Measurements from ENCODE around the gene HIKESHI.

DNA sequence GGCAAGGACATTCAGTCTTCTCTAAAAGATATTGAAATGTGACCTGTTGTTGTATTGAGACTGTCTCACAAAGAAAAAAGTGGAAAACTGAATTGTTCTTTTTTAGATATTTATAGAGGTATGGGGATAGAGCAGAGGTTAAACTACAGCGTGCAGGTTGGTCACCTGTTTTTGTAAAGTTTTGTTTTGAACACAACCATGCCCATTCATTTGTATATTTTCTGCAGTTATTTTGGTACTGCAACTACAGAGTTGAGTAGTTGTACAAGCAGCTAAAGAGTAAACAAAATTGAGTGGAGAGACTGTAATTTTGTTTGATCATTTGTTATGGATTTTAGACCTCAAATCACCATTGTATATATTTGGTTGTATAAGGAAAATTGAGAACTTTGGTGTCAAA, 46.1 kb upstream of the HIKESHI start:
- TF ChIP-seq ZBTB7B (CRISPR knock-in tag; IDR thresholded peaks at IDR 0.05) (no peak), TOPORS (CRISPR knock-in tag; IDR thresholded peaks at IDR 0.05) (no peak), ZNF644 (CRISPR knock-in tag; IDR thresholded peaks at IDR 0.05; ENCODE audit: low read depth) (no peak), ZMYM2 (CRISPR knock-in tag; IDR thresholded peaks at IDR 0.05) (no peak), SATB2 (CRISPR knock-in tag; IDR thresholded peaks at IDR 0.05) (no peak), HCFC1 (IDR thresholded peaks at IDR 0.05; ENCODE audit: low read depth, low read length) (no peak), POLR2A (IDR thresholded peaks at IDR 0.05; ENCODE audit: insufficient read depth in 1 of 2, low read depth in 2 of 2, low read length in 2 of 2) (no peak), BHLHE40 (IDR thresholded peaks at IDR 0.05; ENCODE audit: low read length) (no peak)
- TF ChIP-seq, protein P1, sequence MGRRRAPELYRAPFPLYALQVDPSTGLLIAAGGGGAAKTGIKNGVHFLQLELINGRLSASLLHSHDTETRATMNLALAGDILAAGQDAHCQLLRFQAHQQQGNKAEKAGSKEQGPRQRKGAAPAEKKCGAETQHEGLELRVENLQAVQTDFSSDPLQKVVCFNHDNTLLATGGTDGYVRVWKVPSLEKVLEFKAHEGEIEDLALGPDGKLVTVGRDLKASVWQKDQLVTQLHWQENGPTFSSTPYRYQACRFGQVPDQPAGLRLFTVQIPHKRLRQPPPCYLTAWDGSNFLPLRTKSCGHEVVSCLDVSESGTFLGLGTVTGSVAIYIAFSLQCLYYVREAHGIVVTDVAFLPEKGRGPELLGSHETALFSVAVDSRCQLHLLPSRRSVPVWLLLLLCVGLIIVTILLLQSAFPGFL (CRISPR knock-in tag; IDR thresholded peaks at IDR 0.05) = no peak
- TF ChIP-seq, protein P2, sequence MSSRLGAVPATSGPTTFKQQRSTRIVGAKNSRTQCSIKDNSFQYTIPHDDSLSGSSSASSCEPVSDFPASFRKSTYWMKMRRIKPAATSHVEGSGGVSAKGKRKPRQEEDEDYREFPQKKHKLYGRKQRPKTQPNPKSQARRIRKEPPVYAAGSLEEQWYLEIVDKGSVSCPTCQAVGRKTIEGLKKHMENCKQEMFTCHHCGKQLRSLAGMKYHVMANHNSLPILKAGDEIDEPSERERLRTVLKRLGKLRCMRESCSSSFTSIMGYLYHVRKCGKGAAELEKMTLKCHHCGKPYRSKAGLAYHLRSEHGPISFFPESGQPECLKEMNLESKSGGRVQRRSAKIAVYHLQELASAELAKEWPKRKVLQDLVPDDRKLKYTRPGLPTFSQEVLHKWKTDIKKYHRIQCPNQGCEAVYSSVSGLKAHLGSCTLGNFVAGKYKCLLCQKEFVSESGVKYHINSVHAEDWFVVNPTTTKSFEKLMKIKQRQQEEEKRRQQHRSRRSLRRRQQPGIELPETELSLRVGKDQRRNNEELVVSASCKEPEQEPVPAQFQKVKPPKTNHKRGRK (CRISPR knock-in tag; IDR thresholded peaks at IDR 0.05) = no peak

All from HepG2 (cell line).